T-helper 17 cell (primary cell): ENCODE results near the gene KCNK7. TPM values are rescaled to one million over a fixed set of nuclear protein-coding genes. Genes with fewer than 3 reads are reported as not detected.

ENCODE experiments used
- ATAC-seq: fragments of 150-1000 bp; cut with Tn5 transposase; 2 replicates; pipeline ENCODE4 v1.10.0; 2021; ENCODE audit warnings: mild to moderate bottlenecking, moderate library complexity
- DNase-seq, 3 donors: peaks; one replicate each; pipeline versions ENCODE4 v3.0.0 to v3.0.0-alpha.2; 2020 to 2021
- H3K9me3 ChIP-seq: one replicate; pipeline ENCODE4 v1.7.0; 2013; ENCODE audit warnings: low read length, mild to moderate bottlenecking; ENCODE audit not compliant: control insufficient read depth, poor library complexity, severe bottlenecking
- H3K27ac Mint-ChIP-seq: one replicate; pipeline ENCODE4 v1.8.0; 2022; ENCODE audit warnings: mild to moderate bottlenecking, moderate library complexity, mixed read lengths
- H3K27me3 Mint-ChIP-seq: one replicate; pipeline ENCODE4 v1.8.0; 2022; ENCODE audit warnings: mixed read lengths
- H3K36me3 Mint-ChIP-seq: one replicate; pipeline ENCODE4 v1.8.0; 2022; ENCODE audit warnings: low read depth, mixed read lengths
- H3K4me1 Mint-ChIP-seq: one replicate; pipeline ENCODE4 v1.8.0; 2022; ENCODE audit warnings: mild to moderate bottlenecking, mixed read lengths
- H3K4me3 Mint-ChIP-seq: one replicate; pipeline ENCODE4 v1.8.0; 2022; ENCODE audit warnings: mild to moderate bottlenecking, moderate library complexity, mixed read lengths
- total RNA-seq, 4 donors: library from RNA in 2 of 4; stranded (reverse) in 2 of 4; gene quantifications; one replicate each; pipeline ENCODE4 v1.2.3 and lab custom pipeline; 2022 to 2026

KCNK7 gene
- total RNA-seq, 2 donors from 2014 or later, result 4.7 to 5.7 TPM

GRCh38 chr11:65622011-65622410 is 26.4 kb upstream of the KCNK7 start:
- Mint-ChIP-seq H3K27me3 (no peaks in the 10 kb centered on the region), H3K27ac (peak overlapping the region; percentile 67), H3K36me3 (no peaks in the 10 kb centered on the region), H3K4me3 (no peak overlapping the region), H3K4me1 (peaks cover 16% of the 10 kb centered on the region)
- no peaks in the 10 kb centered on the region for H3K9me3 ChIP-seq
- ATAC-seq (no peak), DNase-seq (no peak)

DNA sequence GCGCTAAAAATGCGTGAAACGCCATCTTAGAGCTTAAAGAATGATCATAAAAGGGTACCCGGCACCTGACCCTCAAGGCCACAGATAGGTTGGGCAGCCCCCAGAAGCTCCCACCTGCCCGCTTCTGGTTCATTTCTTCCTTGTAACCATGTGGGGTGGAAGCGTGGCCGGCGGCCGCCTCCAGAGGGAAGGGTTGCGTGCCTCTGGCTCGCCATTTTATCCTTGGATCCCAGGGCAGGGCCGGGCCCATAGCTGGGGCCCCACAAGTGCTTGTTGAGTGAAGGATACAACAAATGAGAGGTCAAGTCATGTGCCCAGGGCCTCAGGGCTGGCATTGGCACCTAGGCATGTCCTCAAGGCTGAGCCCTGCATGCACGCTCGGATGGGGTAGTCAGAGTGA is 25.9 kb upstream of the KCNK7 start:
- Mint-ChIP-seq H3K36me3 (peaks cover 3% of the 10 kb centered on the region), H3K4me1 (peaks cover 21% of the 10 kb centered on the region), H3K27me3 (no peaks in the 10 kb centered on the region), H3K27ac (peak overlapping the region; percentile 67), H3K4me3 (no peak overlapping the region)
- DNase-seq (no peak), ATAC-seq (no peak)
- no peaks in the 10 kb centered on the region for H3K9me3 ChIP-seq

DNA sequence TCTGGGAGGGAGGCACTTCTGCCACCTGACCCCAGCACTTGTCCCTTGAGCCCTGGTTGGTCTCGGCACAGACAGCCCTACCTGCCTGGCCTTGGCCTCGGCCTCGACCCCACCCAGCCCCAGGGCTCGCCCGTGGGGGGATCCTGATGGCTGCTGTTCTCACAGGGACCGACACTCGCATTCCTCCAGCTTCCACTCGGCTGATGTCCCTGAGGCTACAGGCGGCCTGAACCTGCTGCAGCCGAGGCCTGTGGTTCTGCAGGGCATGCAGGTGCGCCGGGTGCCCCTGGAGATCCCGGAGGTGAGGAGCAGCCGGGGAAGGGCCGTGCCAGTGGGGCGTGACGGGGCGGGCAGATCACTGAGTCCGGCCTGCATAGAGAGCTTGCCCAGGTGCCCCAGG is 25.1 kb upstream of the KCNK7 start:
- Mint-ChIP-seq H3K4me1 (peaks cover 21% of the 10 kb centered on the region), H3K4me3 (no peak overlapping the region), H3K27me3 (no peaks in the 10 kb centered on the region), H3K27ac (no peak overlapping the region), H3K36me3 (peaks cover 3% of the 10 kb centered on the region)
- DNase-seq (no peak), ATAC-seq (no peak)
- no peaks in the 10 kb centered on the region for H3K9me3 ChIP-seq

- Mint-ChIP-seq H3K4me3 (no peak overlapping the region), H3K27me3 (no peaks in the 10 kb centered on the region), H3K36me3 (peaks cover 3% of the 10 kb centered on the region), H3K4me1 (peaks cover 21% of the 10 kb centered on the region), H3K27ac (peak overlapping the region; percentile 53)
- H3K9me3 ChIP-seq, result no peaks in the 10 kb centered on the region
- no peak for DNase-seq
- no peak for ATAC-seq
Observed at GRCh38 chr11:65619281-65619928, 23.8 kb upstream of the KCNK7 start.

GRCh38 chr11:65618763-65619162 is 23.2 kb upstream of the KCNK7 start:
- Mint-ChIP-seq H3K4me1 (peaks cover 21% of the 10 kb centered on the region), H3K27ac (no peak overlapping the region), H3K36me3 (peaks cover 3% of the 10 kb centered on the region), H3K27me3 (no peaks in the 10 kb centered on the region), H3K4me3 (no peak overlapping the region)
- no peaks in the 10 kb centered on the region for H3K9me3 ChIP-seq
- ATAC-seq (no peak), DNase-seq (no peak)

DNA sequence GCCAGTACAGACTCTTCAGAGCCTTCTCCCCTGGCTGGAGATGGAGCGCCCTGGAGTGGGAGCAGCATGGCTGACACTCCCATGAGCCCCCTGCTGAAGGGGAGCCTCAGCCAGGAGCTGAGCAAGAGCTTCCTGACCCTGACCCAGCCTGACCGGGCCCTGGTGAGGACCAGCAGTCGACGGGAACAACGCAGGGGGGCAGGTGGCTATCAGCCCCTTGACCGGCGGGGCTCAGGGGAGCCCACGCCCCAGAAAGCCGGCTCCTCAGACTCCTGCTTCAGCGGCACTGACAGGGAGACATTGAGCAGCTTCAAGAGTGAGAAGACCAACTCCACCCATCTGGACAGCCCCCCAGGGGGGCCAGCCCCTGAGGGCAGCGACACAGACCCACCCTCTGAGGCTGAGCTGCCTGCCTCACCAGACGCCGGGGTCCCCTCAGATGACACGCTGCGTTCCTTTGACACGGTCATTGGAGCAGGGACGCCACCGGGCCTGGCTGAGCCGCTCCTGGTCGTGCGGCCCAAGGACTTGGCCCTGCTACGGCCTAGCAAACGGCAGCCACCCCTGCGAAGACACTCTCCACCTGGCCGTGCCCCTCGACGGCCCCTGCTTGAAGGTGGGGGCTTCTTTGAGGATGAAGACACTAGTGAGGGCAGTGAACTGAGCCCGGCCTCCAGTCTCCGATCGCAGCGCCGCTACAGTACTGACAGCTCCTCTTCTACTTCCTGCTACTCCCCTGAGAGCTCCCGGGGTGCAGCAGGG is 22.6 kb upstream of the KCNK7 start:
- peaks cover 3% of the 10 kb centered on the region for H3K36me3 Mint-ChIP-seq
- no peaks in the 10 kb centered on the region for H3K9me3 ChIP-seq
- peaks cover 23% of the 10 kb centered on the region for H3K4me1 Mint-ChIP-seq
- no peak overlapping the region for H3K4me3 Mint-ChIP-seq
- no peak for ATAC-seq
- DNase-seq, result no peak
- no peaks in the 10 kb centered on the region for H3K27me3 Mint-ChIP-seq
- no peak overlapping the region for H3K27ac Mint-ChIP-seq

DNA sequence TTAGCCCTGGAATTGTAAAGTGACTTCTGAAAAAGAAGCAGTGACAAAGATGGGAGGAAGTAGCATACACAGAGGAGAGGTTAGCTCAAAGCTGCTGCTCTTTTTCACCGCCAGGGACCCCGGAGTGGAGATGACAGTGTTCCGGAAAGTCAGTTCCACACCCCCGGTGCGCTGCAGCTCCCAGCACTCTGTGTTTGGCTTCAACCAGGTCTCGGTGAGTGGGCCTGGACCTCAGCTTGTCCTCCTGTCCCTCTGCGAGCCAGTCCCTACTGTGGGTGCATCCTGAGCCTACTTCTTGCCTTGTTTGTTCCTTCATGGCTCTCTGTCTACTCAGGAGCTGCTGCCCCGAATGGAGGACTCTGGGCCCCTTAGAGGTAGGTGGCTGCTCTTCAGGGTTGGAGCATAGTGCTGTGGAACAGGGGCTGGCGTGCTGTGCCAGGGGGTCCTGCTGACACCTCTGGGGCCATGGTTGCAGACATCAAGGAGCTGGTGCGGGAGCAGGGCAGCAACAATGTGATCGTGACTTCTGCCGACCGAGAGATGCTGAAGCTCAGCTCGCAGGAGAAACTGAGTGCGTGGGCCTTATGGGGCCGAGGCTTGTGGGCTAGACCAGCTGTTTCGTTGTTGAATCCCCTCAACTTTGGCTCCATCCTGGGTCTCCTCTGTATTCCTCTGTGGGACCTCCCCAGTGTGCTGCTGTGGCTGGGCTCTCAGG is 21.7 kb upstream of the KCNK7 start:
- H3K9me3 ChIP-seq, result no peaks in the 10 kb centered on the region
- peaks cover 3% of the 10 kb centered on the region for H3K36me3 Mint-ChIP-seq
- H3K27ac Mint-ChIP-seq, result peak overlapping the region; percentile 92
- peak overlapping the region; percentile 94 for H3K4me3 Mint-ChIP-seq
- peaks cover 24% of the 10 kb centered on the region for H3K4me1 Mint-ChIP-seq
- DNase-seq (no peak), ATAC-seq (no peak)
- H3K27me3 Mint-ChIP-seq, result no peaks in the 10 kb centered on the region

- H3K9me3 ChIP-seq, result no peaks in the 10 kb centered on the region
- Mint-ChIP-seq H3K36me3 (peaks cover 3% of the 10 kb centered on the region), H3K27me3 (no peaks in the 10 kb centered on the region), H3K4me1 (peaks cover 27% of the 10 kb centered on the region), H3K4me3 (peak overlapping the region; percentile 94), H3K27ac (peak overlapping the region; percentile 92)
- DNase-seq, result no peak
- ATAC-seq, result no peak
Observed at GRCh38 chr11:65616575-65617001, 21.0 kb upstream of the KCNK7 start.

DNA sequence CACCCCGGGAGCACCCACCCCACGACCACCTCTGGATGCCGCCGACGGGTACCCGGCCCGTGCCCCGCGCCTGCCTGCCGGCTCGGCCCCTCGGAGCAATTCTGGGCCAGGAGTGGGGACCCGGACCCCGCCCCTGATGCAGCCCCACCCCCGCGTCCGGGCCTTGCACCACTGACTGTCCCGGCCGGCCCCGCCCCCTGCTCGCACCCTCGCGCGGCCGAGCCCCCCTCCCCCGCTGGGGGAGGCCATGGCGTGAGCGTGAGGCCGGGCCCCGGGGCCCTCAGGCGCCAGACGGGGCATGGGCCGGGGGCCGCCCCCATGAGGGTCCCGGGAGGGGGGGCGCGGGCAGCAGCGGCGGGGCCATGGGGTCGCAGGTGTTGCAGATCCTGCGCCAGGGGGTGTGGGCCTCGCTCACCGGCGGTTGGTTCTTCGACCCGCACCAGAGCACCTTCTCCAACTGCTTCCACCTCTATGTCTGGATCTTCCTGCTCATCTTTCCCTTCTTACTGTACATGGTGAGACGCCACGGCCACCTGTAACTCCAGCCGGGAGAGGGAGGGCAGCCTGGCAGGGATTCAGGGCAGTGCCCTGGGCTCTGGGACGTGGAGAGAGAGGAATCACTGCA is 20.5 kb upstream of the KCNK7 start:
- ATAC-seq (no peak), DNase-seq (no peak)
- Mint-ChIP-seq H3K27ac (peak overlapping the region; percentile 98), H3K36me3 (peaks cover 3% of the 10 kb centered on the region), H3K4me1 (peaks cover 27% of the 10 kb centered on the region), H3K4me3 (peak overlapping the region; percentile 98), H3K27me3 (no peaks in the 10 kb centered on the region)
- no peaks in the 10 kb centered on the region for H3K9me3 ChIP-seq

DNA sequence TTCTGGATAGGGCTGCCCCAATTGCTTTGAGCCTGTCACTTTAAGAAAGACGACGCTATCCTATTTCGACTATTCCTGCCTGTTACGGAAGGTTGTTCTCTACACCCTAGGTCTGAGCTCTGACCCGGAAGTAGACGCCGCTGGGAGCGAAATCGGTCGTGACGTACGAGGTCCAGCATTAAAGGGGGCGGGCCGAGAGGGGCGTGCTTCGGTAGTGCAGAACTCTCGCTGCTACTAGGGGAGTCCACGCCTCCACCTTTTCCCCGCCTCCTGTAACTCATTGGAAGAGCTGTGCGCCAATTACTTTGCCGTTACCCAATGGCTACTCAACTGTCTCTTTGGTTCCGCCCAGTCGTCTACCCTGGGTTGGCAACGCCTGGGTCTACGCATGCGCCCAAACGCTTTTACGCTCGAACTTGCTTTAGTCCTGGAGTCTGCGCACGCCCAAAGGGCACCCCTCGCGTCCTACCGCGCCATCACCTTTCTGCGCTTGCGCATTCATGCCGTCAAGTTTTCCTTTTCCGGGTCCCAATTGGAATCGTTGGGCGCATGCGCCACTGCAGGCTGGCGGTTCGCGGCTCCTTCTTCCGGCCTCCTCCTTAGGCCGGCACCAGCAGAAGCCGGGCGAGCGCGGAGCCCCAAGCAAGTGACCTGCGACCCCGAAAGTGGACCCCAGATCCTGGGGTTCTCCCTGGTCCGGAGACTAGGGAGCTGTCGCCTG is 19.8 kb upstream of the KCNK7 start, which contains the start of gene PCNX3:
PCNX3 (plus strand) TSS at position 548 of the 721 bp plus-strand sequence. CDS start 536 bp downstream, outside the sequence.
- DNase-seq, result peak; percentile 98 to 100 (median 99)
- Mint-ChIP-seq H3K4me1 (peaks cover 32% of the 10 kb centered on the region), H3K27me3 (no peaks in the 10 kb centered on the region), H3K36me3 (peaks cover 3% of the 10 kb centered on the region), H3K4me3 (peak within 1 kb of the TSS; percentile 98), H3K27ac (peak within 1 kb of the TSS; percentile 98)
- peak; percentile 88 for ATAC-seq
- no peaks in the 10 kb centered on the region for H3K9me3 ChIP-seq

DNA sequence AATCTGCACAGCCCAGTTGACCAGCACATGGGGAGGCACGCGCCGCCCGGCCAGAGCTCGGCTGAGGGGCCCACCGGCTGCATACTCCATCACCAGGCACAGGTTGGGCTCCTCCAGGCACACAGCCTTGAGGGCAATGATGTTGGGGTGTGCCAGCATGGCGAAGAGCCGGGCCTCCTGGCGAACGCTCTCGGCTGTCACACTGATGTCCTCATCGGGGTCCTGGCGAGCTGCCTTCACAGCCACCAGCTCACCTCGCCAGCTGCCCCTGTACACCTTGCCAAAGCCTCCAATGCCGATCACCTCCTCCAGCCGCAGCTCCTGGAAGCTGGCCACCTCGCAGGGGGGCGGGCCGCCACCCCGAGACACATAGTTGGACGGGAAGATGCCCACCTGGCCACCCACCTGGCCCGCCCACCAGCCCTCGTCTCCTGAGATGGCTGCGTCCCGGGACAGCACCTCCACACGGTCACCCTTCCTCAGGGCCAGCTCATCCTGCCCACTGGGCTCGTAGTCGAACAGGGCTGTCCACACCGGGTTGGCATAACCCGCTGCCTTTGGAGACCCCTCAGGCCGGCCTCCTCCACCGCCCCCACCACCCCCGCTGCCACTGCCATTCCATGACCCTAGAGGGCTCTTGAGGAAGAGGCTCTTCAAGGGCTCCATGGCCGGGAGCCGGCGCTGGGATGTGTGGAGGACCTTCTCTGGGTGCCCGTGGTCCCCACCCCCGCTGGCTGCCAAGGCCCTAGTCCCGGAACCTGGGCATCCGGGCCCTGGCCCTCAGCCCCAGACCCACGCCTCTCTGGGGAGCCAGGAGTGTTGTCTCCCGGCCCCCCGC is 17.7 kb upstream of the KCNK7 start:
- Mint-ChIP-seq H3K27me3 (no peaks in the 10 kb centered on the region), H3K27ac (peak overlapping the region; percentile 98), H3K4me3 (peak overlapping the region; percentile 98), H3K36me3 (peaks cover 3% of the 10 kb centered on the region), H3K4me1 (peaks cover 44% of the 10 kb centered on the region)
- no peak for DNase-seq
- H3K9me3 ChIP-seq, result no peaks in the 10 kb centered on the region
- ATAC-seq, result no peak

DNA sequence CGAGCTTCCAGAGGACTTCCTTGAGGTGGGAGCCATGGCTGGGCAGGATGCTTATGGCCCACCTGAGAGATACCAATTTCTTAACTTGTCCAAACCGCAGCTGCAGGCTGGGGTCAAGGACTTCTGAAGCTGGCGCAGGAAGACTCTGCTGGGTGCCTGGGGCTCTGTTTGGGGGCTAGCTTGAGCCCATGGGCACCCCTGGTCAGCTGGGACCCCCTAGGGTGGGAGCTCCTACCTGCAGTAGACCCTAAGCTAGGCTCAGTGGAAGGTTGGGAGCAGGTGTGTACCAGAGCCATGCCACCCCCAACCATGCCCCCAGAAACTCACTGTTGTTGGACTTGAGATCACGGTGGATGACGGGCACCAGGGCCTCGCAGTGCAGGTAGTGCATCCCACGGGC is 17.1 kb upstream of the KCNK7 start:
- DNase-seq (no peak), ATAC-seq (no peak)
- Mint-ChIP-seq H3K36me3 (peaks cover 3% of the 10 kb centered on the region), H3K4me1 (peaks cover 42% of the 10 kb centered on the region), H3K27me3 (no peaks in the 10 kb centered on the region), H3K4me3 (peak overlapping the region; percentile 98), H3K27ac (peak overlapping the region; percentile 94)
- no peaks in the 10 kb centered on the region for H3K9me3 ChIP-seq
